Activated CD8-positive, alpha-beta memory T cell treated with anti-CD3 and anti-CD28 coated beads, Interleukin-2, amount 50 U/mL, for 1 hour (primary cell): ENCODE data around the gene CD28.

Experiments used
- DNase-seq: peaks from one replicate; pipeline ENCODE4 v3.0.0-alpha.2; 2020; ENCODE audit errors: extremely low read depth

Gene CD28

GRCh38 chr2:203706403-203706802 lies at the start of gene CD28:
TSS of gene CD28 (plus strand) at chr2:203706639. CDS start at chr2:203706697, 58 bp downstream.
- DNase-seq = peak; percentile 81

DNA sequence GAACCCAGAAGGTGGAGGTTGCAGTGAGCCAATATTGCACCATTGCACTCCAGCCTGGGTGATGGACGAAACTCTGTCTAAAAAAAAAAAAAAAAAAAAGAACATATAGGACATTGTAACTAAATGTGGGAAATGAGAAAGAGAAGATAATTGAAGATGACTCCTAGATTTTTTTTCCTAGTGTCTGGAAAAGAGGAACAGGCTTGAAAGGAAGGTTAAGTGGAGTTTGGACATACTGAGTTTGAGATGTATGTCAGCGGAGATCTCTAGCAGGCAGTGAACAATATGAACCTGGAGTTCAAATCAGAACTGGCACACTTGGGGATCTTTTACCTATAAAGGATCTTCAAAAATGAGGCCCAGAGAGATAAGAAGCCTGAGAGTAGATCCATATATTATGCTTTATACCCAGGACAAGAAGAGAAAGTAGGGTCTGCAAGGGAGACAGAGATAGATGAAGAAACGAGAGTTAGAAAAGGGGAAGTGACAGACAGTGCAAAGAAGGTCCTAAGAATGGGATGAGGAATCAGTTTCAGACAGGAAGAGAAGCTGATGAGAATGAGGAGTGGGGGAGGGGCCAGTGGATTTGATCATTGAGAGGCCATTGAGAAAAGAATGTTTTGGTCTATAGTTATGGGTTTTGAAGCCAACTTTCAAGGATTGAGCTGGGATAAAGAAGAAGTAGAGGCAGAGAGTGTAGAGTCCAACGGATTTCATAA lies 46.9 kb upstream of the CD28 start:
- DNase-seq = no peak

- DNase-seq = no peak
These were observed 46.0 kb upstream of the CD28 start for GRCh38 chr2:203660465-203660864.

- DNase-seq = no peak
These were observed 45.0 kb upstream of the CD28 start for GRCh38 chr2:203661279-203661908.

GRCh38 chr2:203662487-203662886 lies 44.0 kb upstream of the CD28 start:
- no peak for DNase-seq

- no peak for DNase-seq
These were observed 43.5 kb upstream of the CD28 start for GRCh38 chr2:203662951-203663350.

GRCh38 chr2:203664029-203664755 lies 42.2 kb upstream of the CD28 start:
- DNase-seq = no peak

GRCh38 chr2:203667838-203668237 lies 38.6 kb upstream of the CD28 start:
- DNase-seq = no peak

GRCh38 chr2:203669820-203670219 lies 36.6 kb upstream of the CD28 start:
- DNase-seq = no peak

GRCh38 chr2:203670939-203671338 lies 35.5 kb upstream of the CD28 start:
- DNase-seq = no peak

DNA sequence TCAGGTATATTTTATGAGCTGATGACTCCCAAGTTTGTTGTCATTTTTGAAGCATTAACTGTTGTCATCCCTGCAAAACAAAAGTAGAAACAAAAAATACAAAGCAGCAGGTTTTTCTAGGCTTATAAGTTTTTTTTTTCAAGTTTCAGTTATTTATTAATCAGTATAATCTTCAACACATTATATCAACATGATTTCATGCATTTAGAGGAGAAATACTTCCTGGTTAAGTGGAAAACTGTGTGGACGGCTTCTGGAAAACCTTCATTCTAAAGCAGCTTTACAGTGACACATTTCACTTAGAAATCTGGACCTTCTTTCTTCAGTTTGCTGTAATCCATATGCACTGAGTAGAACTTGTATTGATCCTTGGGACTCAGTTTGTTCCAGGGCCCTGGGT lies 34.6 kb upstream of the CD28 start:
- DNase-seq = no peak

- DNase-seq = no peak
These were observed 33.6 kb upstream of the CD28 start for GRCh38 chr2:203672856-203673255.

- no peak for DNase-seq
These were observed 32.5 kb upstream of the CD28 start for GRCh38 chr2:203673933-203674332.

DNA sequence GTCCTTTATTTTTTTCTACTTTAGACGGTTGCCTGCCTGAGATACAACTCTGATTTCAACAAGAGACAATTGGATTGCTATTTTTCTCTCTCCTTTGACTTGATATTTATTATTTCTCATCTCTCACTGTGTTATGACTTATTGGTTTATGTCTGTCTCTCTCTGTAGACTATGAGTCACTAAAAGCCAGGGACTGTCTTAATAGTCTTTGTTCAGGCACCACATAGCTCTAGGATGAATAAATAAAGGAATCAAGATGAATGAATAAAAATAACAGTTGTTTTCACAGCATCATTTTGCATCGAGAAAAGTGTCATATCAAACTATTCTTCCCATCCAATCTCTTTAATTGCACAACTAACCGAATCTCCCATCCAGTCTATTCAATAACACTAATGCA lies 31.4 kb upstream of the CD28 start:
- no peak for DNase-seq

GRCh38 chr2:203678971-203679370 lies 27.5 kb upstream of the CD28 start:
- no peak for DNase-seq

DNA sequence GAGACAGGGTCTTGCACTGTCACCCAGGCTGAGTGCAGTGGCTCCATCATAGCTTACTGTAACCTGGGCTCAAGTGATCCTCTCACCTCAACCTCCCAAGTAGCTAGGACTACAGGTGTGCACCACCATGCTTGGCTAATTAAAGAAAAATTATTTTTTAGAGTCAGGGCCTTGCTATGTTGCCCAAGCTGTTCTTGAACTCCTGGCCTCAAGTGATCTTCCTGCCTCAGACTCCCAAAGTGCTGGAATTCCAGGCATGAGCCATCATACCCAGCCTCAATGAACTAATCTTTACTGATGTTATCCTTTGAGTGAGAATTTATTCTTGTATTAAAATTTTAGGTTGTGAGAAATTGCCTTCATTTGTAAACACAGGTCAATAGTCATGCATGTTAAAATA lies 27.0 kb upstream of the CD28 start:
- DNase-seq = no peak

DNA sequence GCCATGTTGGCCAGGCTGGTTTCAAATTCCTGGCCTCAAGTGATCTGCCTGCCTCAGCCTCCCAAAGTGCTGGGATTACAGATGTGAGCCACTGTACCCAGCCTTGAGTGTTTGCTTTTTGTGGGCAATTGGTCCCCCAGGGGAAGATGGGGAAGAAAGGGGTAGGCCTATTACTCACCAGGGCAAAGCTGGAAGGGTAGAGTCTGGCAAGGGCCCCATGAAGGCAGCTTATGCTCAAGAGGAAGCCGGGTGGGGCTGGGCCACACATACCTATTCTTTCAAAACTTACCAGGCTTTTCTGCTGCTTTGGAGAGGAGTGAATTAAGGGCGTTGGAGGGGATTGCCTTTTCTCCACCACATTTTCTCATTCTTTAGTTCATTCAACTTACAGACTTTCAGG lies 24.5 kb upstream of the CD28 start:
- no peak for DNase-seq

DNA sequence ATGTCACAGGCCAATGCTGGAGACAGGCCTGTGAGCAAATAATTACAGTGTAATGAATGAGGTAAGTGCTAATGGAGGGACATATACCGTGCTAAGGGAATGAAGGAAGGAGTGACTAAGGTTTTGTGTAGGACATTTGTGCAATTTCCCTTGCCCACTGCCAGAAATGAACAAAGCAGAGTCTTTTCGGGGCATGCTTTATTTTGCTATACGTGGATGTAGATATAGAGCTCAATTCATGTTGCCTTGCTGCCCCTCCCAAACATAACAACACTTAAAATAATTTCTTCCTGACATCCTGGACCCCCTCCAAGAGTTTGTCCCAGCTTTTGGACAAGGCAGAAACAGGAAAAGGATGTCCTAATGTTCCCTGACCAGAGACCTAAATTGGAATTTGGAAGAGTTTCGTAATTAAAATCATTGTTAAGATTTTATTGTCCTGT lies 23.7 kb upstream of the CD28 start:
- no peak for DNase-seq

DNA sequence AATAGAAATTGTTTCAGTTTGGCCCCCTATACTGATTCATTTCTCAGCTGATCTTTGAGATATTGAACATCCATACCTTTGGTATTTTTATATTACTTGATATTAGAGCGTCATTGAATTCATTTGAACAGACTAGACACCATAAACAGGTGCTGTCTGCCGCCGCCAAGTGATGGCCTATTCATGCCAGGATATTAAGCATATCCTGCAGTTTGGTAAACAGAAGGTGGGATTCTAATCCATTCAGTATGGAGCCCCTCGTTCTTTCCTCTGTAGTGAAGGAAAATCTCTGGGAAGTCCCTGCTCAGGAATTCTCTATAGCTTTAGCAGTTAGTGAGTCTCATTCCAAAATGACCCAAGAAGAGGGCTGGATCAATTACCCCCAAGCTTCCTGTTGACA lies 23.0 kb upstream of the CD28 start:
- DNase-seq = no peak

DNA sequence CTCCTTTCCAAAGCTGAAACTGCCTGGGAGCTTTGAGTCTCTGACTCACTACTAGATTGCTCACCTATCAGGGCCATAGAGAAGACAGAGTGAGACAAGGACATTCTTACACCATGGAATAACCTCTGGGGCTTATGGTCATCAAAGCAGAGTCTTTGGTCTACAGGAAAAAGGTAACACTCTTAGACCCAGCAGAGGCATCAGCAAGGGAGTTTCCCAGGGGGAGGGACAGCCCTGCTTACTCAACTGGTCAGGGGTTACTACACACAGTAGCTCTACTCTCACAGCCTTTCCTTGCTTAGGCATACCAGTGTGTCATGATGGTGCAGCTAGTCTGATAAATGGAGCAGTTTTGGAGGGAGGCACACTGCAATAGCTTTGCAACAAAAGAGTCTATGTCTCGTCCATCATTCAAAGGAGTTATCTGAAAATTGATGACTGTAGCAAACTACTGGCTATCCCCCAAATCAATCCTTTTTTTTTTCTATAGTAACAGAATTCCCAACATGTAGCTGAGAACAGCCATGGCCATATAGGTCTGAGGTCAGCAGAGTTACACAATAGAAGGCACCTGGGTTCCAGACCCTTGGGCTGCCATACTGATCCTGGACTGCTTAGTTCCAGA lies 22.4 kb upstream of the CD28 start:
- DNase-seq = no peak

DNA sequence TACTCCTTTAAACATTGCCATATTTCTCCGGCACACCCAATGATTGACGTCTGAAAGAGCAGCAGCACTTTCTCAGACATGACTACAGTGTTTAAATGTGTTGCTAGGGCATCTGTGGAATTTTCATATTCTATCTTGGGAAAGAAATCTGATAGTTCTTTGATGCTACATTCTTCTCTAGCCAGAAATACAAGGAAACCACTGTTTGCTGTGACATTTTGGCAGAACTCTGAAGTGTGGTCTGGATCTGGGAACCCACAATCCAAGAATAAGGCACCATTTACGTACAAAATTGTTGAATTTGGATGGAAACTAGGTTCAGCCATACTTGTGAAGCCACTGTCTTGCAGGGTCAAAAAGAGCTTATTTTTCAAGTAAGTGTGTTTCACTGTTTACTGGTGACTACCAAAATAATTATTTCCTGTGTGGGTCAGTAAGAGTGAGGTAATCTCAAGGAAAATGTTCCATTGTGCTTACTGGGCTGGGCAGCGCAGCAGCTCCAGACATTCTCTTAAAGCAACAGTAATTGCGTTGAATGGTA lies 21.3 kb upstream of the CD28 start:
- DNase-seq = no peak

- no peak for DNase-seq
These were observed 20.5 kb upstream of the CD28 start for GRCh38 chr2:203685789-203686420.
